ENCODE data around the gene WDR7.

DNA sequence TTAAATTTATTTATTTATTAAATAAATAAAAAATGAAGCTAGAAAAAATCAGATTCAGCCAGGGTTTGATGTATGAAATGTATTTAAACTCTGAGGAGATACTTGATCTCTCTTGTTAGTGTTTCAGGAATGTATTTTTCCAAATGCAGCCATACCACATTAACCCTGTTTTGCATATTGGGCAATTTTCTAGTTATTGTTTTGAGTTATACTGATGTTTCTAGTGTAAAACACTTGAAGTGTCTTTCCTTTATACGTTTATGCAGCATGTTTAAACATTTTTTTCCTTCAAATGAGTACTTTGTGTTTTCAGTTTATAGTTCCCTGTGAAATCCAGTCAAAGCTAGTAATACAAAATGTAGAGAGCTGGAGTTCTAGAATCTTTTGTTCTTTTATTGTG is 69.9 kb downstream of the WDR7 start:
- TF ChIP-seq, protein P1, sequence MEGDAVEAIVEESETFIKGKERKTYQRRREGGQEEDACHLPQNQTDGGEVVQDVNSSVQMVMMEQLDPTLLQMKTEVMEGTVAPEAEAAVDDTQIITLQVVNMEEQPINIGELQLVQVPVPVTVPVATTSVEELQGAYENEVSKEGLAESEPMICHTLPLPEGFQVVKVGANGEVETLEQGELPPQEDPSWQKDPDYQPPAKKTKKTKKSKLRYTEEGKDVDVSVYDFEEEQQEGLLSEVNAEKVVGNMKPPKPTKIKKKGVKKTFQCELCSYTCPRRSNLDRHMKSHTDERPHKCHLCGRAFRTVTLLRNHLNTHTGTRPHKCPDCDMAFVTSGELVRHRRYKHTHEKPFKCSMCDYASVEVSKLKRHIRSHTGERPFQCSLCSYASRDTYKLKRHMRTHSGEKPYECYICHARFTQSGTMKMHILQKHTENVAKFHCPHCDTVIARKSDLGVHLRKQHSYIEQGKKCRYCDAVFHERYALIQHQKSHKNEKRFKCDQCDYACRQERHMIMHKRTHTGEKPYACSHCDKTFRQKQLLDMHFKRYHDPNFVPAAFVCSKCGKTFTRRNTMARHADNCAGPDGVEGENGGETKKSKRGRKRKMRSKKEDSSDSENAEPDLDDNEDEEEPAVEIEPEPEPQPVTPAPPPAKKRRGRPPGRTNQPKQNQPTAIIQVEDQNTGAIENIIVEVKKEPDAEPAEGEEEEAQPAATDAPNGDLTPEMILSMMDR (IDR thresholded peaks at IDR 0.05) = no peak
- TF ChIP-seq POLR2AphosphoS5 (IDR thresholded peaks at IDR 0.05) = no peak

Measured in prostate gland (tissue), 2 donors.